Measurements from ENCODE around the gene DIDO1.

DNA sequence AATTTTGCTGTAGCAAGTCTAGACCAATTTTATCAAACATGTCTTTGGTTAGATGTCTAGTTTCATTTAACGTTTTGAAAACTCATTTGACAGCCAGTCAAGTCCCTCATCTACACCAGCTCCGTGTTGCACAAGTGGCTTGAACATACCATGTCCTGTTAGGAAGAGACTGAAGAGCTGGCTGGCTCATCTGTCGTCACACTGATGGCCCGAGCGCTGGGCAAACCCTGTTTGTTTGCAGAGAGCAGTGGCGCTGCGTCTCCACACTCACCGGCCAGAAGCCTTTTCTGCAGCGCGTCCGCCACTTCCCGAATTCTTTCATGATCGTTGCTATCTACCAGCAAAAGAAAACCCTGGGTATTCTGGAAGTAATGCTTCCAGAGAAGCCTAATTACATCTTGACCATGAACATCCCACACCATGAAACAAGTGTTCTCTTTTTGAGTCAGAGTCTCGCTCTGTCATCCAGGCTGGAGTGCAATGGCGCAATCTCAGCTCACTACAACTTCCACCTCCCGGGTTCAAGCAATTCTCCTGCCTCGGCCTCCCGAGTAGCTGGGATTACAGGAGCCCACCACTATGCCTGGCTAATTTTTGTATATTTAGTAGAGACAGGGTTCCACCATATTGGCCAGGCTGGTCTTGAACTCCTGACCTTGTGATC, 54.0 kb downstream of the DIDO1 start:
- TF ChIP-seq POLR2A (IDR thresholded peaks at IDR 0.05): no peak
- TF ChIP-seq, protein P1, sequence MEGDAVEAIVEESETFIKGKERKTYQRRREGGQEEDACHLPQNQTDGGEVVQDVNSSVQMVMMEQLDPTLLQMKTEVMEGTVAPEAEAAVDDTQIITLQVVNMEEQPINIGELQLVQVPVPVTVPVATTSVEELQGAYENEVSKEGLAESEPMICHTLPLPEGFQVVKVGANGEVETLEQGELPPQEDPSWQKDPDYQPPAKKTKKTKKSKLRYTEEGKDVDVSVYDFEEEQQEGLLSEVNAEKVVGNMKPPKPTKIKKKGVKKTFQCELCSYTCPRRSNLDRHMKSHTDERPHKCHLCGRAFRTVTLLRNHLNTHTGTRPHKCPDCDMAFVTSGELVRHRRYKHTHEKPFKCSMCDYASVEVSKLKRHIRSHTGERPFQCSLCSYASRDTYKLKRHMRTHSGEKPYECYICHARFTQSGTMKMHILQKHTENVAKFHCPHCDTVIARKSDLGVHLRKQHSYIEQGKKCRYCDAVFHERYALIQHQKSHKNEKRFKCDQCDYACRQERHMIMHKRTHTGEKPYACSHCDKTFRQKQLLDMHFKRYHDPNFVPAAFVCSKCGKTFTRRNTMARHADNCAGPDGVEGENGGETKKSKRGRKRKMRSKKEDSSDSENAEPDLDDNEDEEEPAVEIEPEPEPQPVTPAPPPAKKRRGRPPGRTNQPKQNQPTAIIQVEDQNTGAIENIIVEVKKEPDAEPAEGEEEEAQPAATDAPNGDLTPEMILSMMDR (IDR thresholded peaks at IDR 0.05): no peak
